ENCODE measurements around the gene SULT1A3.
"Not testable (repeated sequence)": the region's sequence is repeated elsewhere in the genome, so short reads cannot be mapped to it uniquely, and the experiment has no call there.

SULT1A3 gene

DNA sequence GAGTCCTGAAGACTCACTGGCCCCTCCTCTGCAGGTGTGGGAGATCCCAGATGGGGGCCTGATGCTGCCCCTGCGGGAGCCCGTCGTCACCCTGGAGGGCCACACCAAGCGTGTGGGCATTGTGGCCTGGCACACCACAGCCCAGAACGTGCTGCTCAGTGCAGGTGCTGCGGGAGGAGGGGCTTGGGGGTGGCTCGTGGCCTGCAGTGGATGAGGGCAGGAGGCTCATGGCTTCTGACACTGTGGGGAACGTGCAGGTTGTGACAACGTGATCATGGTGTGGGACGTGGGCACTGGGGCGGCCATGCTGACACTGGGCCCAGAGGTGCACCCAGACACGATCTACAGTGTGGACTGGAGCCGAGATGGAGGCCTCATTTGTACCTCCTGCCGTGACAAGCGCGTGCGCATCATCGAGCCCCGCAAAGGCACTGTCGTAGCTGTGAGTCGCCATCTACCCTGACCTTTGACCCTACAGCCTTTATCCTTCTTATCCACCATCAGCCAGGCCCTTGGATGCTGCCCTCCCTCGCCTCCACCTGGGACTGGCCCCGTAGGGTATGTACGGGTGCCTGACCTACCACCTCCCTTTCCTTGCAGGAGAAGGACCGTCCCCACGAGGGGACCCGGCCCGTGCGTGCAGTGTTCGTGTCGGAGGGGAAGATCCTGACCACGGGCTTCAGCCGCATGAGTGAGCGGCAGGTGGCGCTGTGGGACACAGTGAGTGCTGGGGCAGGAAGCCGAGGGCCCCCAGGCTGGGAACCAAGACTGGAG is 12.1 kb upstream of the SULT1A3 start:
- DNase-seq (ENCODE audit: low read depth in 2 of 2, low spot score in 1 of 2) = peak; percentile 80 to 82

DNA sequence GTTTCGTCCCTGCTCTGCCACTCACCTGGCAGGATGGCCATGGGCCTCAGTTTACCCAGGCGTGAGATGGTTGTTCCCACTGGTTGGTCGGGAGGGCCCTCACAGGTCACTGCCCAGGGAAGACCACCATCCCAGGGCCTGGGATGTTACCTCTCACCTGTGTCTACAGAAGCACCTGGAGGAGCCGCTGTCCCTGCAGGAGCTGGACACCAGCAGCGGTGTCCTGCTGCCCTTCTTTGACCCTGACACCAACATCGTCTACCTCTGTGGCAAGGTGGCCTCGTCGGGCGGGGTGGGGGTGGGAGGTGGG is 11.5 kb upstream of the SULT1A3 start:
- DNase-seq (ENCODE audit: low read depth in 2 of 2, low spot score in 1 of 2) = no peak

DNA sequence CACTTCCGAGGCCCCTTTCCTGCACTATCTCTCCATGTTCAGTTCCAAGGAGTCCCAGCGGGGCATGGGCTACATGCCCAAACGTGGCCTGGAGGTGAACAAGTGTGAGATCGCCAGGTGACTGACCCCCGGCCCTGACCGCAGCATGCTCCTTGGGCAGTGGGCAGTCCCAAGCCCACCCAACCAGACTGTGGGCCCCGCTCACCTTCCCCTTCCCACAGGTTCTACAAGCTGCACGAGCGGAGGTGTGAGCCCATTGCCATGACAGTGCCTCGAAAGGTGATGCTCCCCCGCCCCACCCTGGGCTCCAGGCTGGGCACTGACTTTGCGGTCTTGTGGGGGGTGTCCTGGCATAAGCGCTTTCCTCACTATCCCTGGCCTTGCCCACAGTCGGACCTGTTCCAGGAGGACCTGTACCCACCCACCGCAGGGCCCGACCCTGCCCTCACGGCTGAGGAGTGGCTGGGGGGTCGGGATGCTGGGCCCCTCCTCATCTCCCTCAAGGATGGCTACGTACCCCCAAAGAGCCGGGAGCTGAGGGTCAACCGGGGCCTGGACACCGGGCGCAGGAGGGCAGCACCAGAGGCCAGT is 11.0 kb upstream of the SULT1A3 start:
- no peak for DNase-seq (ENCODE audit: low read depth in 2 of 2, low spot score in 1 of 2)

DNA sequence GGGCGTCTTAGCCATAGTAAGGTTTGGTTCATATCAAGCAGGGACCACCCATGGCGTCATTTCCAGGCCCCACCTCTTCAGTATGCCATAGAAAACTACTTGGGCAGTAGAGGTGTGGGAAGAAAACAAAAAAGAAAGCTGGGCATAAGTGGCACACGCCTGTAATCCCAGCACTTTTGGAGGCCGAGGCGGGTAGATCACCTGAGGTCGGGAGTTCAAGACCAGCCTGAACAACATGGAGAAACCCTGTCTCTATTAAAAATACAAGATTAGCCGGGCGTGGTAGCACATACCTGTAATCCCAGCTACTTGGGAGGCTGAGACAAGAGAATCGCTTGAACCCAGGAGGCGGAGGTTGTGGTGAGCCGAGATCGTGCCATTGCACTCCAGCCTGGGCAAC is 7.9 kb upstream of the SULT1A3 start:
- not testable (repeated sequence) for DNase-seq (ENCODE audit: low read depth in 2 of 2, low spot score in 1 of 2)

DNA sequence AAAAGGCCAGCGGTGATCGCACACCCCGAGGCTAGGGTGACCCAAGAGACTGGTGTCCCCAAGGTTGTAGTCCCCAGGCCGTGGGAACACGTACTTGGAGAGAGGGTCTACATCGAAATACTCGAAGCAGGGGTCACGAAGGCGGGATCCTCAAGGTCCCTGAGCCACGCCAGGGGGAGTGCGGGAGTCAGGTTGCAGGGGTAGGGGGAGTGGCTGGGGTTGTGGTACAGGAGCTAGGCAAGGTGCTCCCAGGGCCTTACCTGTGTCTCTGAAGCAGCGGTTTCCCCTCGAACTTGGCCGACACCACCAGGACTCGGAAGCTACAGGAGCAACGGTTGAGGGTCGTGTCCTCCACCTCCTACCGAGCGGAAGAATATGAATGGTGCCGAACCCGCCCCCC is 6.0 kb upstream of the SULT1A3 start:
- DNase-seq (ENCODE audit: low read depth in 2 of 2, low spot score in 1 of 2) = not testable (repeated sequence)

DNA sequence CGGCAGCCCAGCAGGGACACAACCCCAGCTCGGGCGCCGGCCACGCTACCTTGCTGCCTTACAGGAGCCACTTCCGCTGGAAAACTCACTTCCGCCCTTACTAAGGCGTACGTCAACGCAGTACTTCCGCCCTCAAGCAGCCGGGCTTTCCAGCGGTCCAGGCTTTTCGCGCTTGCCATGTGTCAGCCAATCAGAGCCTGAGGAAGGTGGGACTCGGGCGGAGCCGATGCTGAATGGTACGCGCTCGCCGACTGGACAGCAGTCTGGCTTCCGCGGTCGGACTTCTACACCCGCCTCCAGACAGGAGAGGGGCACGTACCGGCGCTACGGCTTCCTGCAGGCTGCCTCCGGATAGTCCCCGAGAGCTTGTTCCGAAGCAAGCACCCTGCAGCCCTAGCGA is 5.4 kb upstream of the SULT1A3 start, which contains the start of the genes BOLA2B and SLX1A:
BOLA2B (minus strand) TSS at position 52 of the 400 bp plus-strand sequence. CDS start 71 bp downstream, outside the sequence.
SLX1A (plus strand) TSS at position 261 of the 400 bp plus-strand sequence. CDS start 210 bp downstream, outside the sequence.
- DNase-seq (ENCODE audit: low read depth in 2 of 2, low spot score in 1 of 2) = not testable (repeated sequence)

DNA sequence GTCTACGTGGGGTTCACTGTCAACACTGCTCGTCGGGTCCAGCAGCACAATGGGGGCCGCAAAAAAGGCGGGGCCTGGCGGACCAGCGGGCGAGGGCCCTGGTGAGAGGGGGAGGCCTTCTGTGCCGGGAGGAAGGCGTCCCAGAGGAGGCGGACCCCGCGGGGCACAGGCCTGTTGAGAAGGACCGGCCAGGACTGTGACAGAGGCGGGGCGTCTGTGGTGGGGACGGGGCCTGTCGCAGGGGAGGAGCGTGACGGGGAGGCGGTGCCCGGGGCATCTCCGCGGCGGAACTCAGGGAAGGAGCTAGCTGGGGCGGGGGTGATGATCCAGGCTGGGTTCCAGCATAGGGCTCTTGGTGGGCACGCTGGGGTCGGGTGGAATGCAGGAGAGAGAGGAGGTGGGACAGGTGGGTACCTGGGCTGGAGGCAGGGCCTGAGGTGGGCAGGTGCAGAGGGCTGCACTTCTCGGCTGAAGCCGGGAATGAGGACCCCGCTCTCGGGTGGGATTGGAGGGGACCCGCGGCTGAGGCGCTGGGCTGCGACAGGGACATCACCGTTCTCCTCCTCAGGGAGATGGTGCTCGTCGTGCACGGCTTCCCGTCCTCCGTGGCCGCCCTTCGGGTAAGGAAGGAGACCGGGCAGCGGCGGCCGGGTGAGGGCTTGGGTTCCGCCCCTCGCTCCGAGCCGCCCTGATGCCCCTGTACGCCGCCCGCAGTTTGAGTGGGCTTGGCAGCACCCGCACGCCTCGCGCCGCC is 4.7 kb upstream of the SULT1A3 start:
- DNase-seq (ENCODE audit: low read depth in 2 of 2, low spot score in 1 of 2) = not testable (repeated sequence)

DNA sequence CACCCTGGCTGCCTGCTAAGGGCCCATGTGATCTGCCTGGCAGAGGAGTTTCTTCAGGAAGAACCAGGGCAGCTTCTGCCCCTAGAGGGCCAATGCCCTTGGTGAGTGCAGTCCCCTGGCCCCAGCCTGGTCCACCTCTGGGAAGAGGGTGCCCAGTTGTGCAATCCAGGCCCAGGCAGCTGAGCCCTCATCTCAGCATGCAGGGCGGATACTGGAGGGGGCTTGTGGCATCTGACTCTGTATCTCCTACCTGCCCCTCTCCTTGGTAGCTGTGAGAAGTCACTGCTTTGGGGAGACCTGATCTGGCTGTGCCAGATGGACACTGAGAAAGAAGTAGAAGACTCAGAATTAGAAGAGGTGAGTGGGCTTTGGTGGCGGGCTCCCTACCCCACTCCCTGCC is 2.1 kb upstream of the SULT1A3 start:
- DNase-seq (ENCODE audit: low read depth in 2 of 2, low spot score in 1 of 2) = not testable (repeated sequence)

DNA sequence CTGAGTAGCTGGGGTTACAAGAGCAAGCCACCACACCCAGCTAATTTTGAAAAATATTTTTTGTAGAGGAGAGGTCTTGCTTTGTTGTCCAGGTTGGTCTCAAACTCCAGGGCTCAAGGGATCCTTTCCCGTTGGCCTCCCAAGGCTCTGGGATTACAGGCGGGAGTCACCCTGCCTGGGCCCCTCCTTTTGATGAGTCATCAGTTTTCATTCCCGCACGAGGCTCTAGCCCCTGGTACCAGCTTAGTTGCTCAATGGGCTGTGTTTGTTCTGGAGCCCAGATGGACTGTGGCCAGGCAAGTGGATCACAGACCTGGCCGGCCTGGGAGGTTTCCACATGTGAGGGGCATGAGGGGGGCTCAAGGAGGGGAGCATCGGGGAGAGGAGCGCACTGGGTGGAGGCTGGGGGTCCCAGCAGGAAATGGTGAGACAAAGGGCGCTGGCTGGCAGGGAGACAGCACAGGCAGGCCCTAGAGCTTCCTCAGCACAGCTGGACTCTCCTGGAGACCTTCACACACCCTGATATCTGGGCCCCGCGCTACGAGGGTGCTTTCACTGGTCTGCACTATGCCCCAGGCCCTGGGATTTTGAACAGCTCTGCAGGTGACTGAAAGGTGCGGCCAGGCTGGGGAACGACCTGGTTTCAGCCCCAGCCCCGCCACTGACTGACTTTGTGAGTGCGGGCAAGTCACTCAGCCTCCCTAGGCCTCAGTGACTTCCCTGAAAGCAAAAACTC is 721 bp downstream of the SULT1A3 start:
- DNase-seq (ENCODE audit: low read depth in 2 of 2, low spot score in 1 of 2) = not testable (repeated sequence)

DNA sequence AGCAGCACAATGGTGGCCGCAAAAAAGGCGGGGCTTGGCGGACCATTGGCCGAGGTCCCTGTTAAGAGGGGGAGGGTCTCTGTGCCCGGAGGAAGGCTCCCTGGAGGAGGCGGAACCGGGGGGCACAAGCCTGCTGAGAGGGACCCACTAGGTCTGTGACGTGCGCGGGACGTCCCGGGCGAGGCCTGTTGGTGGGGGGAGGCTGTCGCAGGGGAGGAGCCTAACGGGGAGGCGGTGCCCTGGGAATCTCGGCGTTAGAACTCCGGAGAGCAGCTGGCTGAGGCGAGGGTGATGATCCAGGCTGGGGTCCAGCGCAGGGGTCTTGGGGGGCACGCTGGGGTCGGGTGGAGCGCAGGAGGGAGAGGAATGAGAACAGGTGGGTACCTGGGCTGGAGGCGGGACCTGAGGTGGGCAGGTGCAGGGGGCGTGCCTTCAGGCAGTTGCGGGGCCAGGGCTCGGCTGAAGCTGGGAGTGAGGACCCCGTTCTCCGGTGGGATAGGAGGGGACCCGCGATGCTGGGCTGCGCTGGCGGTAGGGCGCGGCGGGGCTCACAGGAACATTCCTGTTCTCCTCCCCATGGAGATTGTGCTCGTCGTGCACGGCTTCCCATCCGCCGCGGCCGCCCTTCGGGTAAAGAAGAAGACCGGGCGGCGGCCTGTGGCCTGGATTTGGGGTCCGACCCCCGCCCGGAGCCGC is 6.6 kb downstream of the SULT1A3 start:
- DNase-seq (ENCODE audit: low read depth in 2 of 2, low spot score in 1 of 2) = not testable (repeated sequence)

DNA sequence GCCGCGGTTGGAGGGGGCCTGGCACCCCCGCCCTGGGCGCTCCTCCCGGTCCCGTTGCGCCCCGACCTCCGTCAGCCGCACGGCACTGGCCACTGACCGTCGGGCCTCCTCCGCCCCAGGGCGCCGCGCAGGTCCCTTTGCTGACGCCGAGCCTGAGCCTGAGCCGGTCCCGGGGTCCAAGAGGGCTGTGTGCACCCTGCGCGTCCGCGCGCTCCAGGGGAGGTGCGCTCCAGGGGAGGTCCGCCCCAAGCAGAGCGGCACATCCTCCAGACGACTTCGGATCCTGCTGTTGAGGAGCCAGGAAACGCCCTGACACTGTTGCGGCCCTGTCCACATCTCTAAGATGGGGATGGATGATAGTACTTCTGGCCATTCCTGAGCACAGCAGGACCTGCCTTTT is 7.2 kb downstream of the SULT1A3 start:
- not testable (repeated sequence) for DNase-seq (ENCODE audit: low read depth in 2 of 2, low spot score in 1 of 2)

DNA sequence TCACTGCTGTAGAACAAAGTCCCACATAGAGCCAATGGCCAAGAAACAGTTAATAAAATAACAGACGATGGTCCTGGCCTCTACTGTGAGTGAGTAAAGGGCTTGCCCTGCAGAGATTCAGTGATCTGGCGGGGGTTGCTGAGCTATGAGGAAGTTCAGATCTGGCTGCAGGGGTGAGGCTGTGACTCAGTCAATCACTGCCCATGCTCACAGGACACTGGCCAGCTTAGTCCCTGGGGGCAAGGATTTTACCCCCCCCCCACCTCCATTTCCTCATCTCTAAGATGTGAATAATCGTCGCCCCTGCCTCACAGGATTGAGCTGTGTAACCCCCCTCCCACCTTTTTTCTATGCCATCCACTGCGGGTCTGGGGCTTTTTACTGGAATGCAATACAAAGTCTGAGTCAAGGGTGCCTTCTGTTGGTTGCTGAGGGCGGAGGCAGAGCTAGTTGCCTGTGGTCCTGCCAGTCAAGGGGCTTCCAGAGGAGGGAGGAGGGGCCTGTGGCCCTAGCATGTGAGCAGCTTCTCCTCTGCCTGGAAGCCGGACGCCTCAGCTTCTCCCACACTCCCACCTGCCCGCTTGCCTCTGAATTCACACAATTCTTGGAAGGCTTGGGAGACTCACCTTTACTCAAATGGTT is 8.1 kb downstream of the SULT1A3 start:
- not testable (repeated sequence) for DNase-seq (ENCODE audit: low read depth in 2 of 2, low spot score in 1 of 2)

DNA sequence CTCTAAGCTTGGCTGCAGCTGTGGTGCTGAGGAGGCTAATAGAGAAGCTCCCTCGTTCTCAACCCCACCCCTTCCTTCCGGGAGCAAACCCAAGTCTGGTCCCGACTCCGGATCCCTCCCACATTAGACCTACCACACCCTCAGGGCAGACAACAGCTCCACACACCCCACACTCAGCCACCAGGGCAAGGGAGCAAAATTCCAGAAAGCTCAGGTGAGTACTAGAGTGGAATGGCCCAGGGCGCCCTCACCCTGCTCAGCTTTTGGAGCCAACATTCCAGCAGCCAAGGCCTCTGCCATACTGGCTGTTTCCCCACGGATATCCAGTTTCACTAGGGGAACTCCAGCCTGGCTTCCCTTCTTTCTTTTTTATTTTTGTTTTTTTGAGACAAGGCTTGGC is 10.0 kb downstream of the SULT1A3 start:
- not testable (repeated sequence) for DNase-seq (ENCODE audit: low read depth in 2 of 2, low spot score in 1 of 2)

DNA sequence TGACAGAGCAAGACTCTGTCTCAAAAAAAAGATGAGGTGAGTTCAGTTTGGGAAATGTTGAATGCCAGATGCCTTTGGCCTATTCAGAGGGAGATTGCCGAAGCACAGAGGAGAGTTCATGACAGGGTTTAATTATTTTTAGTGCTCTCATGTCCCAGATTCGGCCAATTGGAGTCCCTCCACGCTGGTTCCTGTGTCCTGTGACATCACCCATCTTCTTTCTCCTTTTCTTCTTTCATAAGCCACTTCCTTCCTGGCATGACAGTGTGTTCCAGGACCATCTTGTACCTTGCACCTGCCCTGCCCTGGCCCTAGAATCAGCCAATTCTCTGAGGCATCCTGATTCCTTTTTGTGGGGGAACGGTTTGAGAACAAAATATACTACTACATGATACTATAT is 12.4 kb downstream of the SULT1A3 start:
- not testable (repeated sequence) for DNase-seq (ENCODE audit: low read depth in 2 of 2, low spot score in 1 of 2)

DNA sequence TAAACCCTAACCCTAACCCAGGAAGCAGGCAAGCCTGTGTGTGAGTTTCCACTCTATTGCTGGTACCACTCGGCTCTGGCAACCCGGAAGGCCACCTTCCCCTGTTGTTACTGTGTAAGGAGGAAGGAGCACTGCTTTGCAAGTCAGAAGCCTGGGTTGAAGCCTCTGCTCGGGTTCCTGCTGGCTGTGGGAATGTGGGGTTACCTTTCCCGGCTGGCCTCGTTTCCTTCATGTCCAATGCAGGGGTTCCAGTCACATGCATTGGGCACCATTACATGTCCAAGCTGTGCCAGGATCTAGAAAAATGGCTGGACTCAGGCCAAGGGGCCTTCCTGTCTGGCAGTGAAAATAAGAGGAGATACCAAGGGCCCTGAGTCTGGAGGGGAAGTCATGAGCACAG is 18.0 kb downstream of the SULT1A3 start:
- DNase-seq (ENCODE audit: low read depth in 2 of 2, low spot score in 1 of 2) = not testable (repeated sequence)

DNA sequence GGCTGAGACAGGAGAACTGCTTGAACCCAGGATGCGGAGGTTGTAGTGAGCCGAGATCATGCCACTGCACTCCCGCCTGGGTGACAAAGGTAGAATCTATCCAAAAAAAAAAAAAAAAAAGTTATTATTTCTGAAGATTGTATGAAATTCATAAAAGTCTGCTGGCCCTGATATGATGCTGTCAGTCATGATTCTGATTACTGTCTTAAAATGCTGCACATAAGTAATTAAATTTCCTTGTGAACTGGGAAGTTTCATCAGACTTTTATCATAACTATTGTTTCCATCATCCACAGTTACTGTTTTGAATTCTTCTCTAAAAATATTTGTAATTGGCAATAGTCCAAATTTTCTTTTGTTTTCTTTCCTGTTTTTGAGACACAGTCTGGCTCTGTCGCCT is 49.3 kb downstream of the SULT1A3 start, which contains the start of gene NPIPB13:
NPIPB13 (minus strand) TSS at position 101 of the 400 bp plus-strand sequence. CDS start 2,906 bp downstream, outside the sequence.
- not testable (repeated sequence) for DNase-seq (ENCODE audit: low read depth in 2 of 2, low spot score in 1 of 2)
